Measurements from ENCODE around the gene EML4.

EML4 gene

GRCh38 chr2:42227491-42227890 is 58.3 kb downstream of the EML4 start:
- DNase-seq: no peak

DNA sequence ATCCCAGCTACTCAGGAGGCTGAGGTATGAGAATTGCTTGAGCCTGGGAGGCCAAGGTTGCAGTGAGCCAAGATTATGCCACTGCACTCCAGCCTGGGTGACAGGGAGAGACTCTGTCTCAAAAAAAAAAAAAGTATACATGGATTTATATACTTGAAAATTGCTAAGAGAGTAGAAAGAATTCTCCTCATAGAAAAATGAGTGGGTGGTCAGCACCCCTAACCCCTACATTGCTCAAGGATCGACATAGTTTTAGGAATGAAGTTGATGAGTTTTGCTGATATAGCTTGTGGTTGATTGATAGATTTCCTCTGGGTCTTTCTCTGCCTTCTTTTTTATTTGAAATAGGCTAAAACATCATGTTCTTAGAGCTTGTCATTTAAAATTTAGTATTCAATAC is 58.9 kb downstream of the EML4 start:
- no peak for DNase-seq

- no peak for DNase-seq
Observed at GRCh38 chr2:42229949-42230348, 60.8 kb downstream of the EML4 start.

DNA sequence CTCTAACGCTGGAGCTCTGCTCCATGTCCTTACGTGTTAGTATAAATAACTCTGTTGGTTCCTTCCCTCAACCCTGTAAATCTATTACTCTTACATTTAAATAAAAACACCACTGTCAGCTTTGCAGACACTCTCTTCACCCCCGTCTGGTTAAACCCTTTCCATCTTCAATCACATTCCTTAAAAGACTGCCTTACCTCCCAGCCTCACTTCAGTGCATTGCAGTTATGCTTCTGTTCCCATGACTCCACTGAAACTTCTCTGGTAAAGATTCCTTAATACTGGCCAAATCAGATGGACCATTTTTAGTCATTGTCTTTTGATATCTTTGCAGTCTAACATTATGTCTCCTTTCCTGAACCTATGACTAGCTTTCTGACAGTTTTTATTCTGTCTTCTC is 61.7 kb downstream of the EML4 start:
- no peak for DNase-seq

DNA sequence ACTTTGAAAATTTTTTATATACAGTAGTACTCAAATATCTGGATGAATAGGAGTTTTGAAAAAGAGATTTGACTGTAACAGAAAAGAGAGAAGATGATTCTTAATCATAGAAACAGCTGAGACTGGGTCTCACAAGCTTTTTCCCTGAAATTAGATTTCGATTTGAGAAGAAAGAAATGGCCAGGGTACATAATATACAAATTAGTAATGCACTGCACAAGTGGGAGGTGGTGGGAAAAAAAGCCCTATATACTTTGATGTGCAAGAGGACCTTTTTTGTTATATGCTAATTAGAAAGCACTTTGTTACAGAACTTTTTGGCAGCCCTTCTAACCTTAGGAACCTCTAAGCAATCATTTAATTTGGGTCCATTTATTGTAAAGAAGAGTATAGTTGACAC is 62.9 kb downstream of the EML4 start:
- DNase-seq: no peak

GRCh38 chr2:42233976-42234441 is 64.9 kb downstream of the EML4 start:
- DNase-seq: no peak

- no peak for DNase-seq
Observed at GRCh38 chr2:42236911-42237310, 67.8 kb downstream of the EML4 start.

- peak; percentile 17 for DNase-seq
Observed at GRCh38 chr2:42238644-42239288, 69.6 kb downstream of the EML4 start.

DNA sequence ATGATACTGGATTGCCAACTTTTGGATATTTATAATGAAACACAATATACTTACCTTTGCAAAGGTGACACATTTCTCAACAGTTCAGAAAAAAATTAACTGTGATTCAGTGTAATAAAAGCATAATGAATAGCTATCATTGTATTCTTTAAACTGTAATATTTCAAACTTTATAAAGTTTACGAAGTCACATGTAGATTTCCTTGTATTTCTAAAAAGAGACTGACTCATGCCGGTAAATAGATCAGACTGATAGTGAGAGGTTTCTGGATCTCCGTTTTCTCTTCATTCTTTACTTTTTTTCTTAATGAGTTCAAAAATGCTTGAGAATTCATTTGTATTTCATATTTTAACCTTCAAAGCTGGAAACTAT is 70.1 kb downstream of the EML4 start:
- no peak for DNase-seq

DNA sequence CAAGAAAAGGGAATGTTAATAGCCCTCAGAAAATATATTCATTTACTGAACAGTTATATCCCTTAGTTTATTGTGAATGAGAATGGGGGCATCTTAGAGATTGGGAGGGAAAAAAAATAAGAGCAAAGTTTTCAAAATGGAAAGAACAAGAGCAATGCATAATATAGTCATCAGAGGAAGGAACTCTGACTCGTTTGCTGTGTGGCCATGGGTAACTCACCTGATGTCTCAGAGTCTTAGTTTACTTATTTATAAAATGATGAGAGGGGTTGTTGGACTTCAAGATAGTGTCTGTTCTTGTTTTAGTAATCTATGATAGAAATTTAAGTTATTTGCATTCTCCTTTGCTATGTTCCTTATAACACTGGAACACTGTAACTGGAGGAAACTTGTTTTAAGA is 70.7 kb downstream of the EML4 start:
- no peak for DNase-seq

GRCh38 chr2:42241517-42241916 is 72.4 kb downstream of the EML4 start:
- no peak for DNase-seq

DNA sequence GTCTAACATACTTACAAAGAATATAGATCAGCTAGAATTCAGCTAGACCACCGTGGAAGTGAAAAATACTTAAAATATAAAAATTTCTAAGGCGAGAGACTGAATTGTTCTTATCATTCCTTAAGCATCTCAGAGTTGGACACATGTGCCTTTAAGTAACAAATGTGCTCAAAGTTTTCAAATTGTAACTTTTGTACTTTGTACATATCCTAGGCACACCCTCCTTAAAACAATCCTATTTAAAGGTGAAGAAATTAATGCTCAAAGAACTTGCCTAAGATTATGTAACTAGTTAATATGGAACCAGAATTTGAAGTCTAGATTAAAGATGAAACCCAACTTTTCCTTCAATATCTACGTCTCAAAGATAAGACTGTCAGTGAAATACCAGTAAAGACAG is 74.1 kb downstream of the EML4 start:
- DNase-seq: no peak

DNA sequence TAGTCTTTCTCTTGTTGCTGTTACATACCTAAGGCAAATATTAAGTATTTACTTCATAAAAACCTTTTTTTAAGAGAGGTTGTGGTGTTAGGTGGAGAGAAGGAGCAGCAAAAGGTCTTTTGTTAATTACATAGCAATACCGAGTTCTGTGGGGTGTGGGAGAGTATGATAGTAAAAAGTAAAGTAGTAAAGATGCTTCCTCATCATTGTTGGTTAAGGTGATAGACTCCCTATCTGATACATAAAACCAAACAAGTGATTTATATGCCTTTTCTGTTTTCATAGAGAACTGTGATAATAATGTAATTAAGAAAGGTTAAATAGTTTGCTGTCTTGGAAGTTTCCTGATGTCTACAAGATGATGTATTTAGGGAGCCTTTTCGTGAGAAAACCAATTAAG is 75.4 kb downstream of the EML4 start:
- DNase-seq: no peak

- DNase-seq: no peak
Observed at GRCh38 chr2:42245396-42245795, 76.2 kb downstream of the EML4 start.

- no peak for DNase-seq
Observed at GRCh38 chr2:42246562-42246961, 77.4 kb downstream of the EML4 start.

DNA sequence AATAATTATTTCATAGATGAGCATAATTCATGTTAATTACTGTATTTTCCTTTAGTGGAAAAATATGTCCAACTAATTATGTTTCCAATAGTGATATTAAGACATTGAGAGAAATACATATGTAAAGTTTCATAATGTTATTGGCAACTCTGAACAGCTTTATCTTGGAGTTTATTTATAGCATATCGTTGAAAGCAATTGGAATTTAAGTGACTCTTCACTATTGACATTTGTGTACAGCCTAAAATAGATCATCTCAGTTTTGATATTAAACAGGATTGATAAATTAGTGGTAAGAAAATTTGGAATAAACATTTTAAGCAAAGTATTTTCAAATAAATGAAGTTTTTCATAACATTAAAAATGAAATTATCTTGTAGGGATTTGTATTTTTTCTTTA is 79.7 kb downstream of the EML4 start:
- no peak for DNase-seq

DNA sequence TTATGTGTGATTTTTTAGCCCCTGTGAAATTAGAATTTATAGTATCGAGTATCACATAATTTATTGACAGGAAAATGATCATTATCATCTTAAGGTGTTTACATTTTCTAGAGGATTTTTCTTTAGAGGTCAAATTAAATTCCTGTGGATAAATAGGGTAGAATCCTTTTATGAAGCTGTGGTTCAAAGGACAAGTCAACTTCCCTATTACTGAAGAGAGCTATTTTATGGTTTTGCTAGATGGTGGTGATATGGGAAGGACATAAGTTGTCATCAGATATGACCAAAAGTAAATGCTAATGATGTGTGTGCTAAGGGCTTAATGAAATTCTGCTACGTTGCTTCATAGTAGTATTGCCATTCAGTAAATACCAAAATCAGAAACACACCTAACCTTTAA is 80.1 kb downstream of the EML4 start:
- DNase-seq: no peak

GRCh38 chr2:42249887-42250286 is 80.7 kb downstream of the EML4 start:
- no peak for DNase-seq

- no peak for DNase-seq
Observed at GRCh38 chr2:42250925-42251324, 81.8 kb downstream of the EML4 start.

GRCh38 chr2:42252464-42252863 is 83.3 kb downstream of the EML4 start:
- DNase-seq: peak; percentile 9

DNA sequence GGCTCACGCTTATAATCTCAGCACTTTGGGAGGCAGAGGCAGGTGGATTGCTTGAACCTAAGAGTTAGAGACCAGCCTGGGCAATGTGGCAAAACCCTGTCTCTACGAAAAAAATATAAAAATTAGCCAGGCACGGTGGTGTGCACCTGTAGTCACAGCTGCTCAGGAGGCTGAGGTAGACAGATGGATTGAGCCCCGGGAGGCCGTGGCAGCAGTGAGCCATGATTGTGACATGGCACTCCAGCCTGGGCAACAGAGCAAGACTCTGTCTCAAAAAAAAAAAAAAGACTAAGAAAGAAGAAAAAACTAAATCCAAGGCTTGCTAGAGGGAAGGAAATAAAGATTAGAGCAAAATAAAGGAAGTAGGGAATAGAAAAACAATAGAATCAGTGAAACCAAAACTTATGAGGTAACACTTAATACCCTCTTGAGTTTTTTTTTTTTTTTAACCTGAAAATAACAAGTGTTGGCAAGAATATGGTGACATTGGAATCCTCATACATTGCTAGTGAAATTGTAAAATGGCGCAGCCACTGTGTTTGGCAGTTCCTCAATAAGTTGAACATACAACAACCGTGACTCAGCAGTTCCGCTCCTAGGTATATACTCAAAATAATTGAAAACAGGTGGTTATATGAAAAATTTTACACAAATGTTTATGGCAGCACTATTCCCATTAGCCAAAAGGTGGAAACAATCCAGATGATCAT is 85.2 kb downstream of the EML4 start:
- DNase-seq: no peak

DNA sequence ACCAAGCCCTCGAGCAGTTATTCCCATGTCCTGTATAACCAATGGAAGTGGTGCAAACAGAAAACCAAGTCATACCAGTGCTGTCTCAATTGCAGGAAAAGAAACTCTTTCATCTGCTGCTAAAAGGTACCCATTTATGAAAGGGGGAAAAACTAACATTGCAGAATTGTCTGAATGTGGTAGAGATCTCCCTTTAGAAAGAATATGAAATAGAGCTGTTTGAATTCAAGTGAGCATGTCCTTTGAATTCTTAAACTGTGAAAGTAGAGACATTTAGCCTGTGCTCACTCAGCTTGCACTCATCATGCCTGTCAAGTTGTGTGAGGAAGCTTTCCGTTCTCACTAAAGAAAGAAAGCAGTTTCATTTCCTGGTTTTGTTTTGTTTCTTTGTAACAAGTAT is 87.4 kb downstream of the EML4 start:
- no peak for DNase-seq

GRCh38 chr2:42261518-42262195 is 92.5 kb downstream of the EML4 start:
- DNase-seq: no peak

DNA sequence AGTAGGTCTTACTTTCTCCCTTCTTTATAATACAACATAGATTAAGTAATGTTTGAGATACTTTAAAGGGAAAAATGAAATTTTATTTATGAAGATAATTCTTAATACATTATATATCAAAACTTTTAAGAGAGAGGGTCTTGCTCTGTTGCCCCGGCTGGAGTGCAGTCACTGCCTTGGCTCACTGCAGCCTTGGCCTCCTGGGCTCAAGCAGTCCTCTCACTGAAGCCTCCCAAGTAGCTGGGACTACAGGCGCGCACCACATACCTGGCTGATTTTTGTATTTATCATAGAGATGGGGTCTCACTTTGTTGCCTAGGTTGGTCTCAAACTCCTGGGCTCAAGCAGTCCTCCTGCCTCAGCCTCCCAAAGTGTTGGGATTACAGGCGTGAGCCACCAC is 97.1 kb downstream of the EML4 start:
- DNase-seq: no peak
